ENCODE measurements around the gene TBC1D2.

The TBC1D2 gene

GRCh38 chr9:98206754-98207153 lies 48.7 kb downstream of the TBC1D2 start:
- ATAC-seq (ENCODE audit: insufficient read depth, low read depth) (no peak), DNase-seq (no peak)
- no peak for TF ChIP-seq EZH2 (IDR thresholded peaks at IDR 0.05; ENCODE audit: borderline replicate concordance, low read depth, low read length, severe bottlenecking)
- Histone ChIP-seq H3K9me3 (ENCODE audit: insufficient read depth, low read length, severe bottlenecking) (no peaks in the 10 kb centered on the region), H3K4me1 (ENCODE audit: insufficient read depth, low read length) (peaks cover 6% of the 10 kb centered on the region), H3K27me3 (ENCODE audit: insufficient read depth, low read length, poor library complexity) (no peaks in the 10 kb centered on the region), H3K27ac (ENCODE audit: low read length) (no peak overlapping the region), H3K79me2 (ENCODE audit: insufficient read depth, low read length) (no peaks in the 10 kb centered on the region), H2AFZ (ENCODE audit: low read depth, low read length) (no peak overlapping the region), H3K4me2 (ENCODE audit: insufficient read depth, low read length) (no peak overlapping the region), H3K9ac (ENCODE audit: low read depth, low read length) (no peak overlapping the region), H4K20me1 (ENCODE audit: insufficient read depth, low read length) (no peaks in the 10 kb centered on the region), H3K4me3 (ENCODE audit: low read depth in 1 of 2, low read length in 2 of 2) (no peak overlapping the region), H3K36me3 (ENCODE audit: insufficient read depth, low read length) (no peaks in the 10 kb centered on the region)

- no peaks in the 10 kb centered on the region for H3K36me3 ChIP-seq (ENCODE audit: insufficient read depth, low read length)
- no peak overlapping the region for H3K4me2 ChIP-seq (ENCODE audit: insufficient read depth, low read length)
- TF ChIP-seq EZH2 (IDR thresholded peaks at IDR 0.05; ENCODE audit: borderline replicate concordance, low read depth, low read length, severe bottlenecking): no peak
- TF ChIP-seq CTCF (IDR thresholded peaks at IDR 0.05; ENCODE audit: borderline replicate concordance, extremely low read depth, low read length, poor library complexity, severe bottlenecking): no peak
- no peaks in the 10 kb centered on the region for H3K79me2 ChIP-seq (ENCODE audit: insufficient read depth, low read length)
- DNase-seq: no peak
- no peaks in the 10 kb centered on the region for H3K27me3 ChIP-seq (ENCODE audit: insufficient read depth, low read length, poor library complexity)
- no peaks in the 10 kb centered on the region for H4K20me1 ChIP-seq (ENCODE audit: insufficient read depth, low read length)
- H3K27ac ChIP-seq (ENCODE audit: low read length): no peak overlapping the region
- H3K9ac ChIP-seq (ENCODE audit: low read depth, low read length): no peak overlapping the region
- no peak for ATAC-seq (ENCODE audit: insufficient read depth, low read depth)
- H2AFZ ChIP-seq (ENCODE audit: low read depth, low read length): no peak overlapping the region
- H3K4me3 ChIP-seq (ENCODE audit: low read depth in 1 of 2, low read length in 2 of 2): no peak overlapping the region
- H3K9me3 ChIP-seq (ENCODE audit: insufficient read depth, low read length, severe bottlenecking): no peaks in the 10 kb centered on the region
- H3K4me1 ChIP-seq (ENCODE audit: insufficient read depth, low read length): peaks cover 6% of the 10 kb centered on the region
Observed at GRCh38 chr9:98204692-98205091, 50.8 kb downstream of the TBC1D2 start.

GRCh38 chr9:98203153-98203552 lies 52.3 kb downstream of the TBC1D2 start:
- no peak overlapping the region for H3K9ac ChIP-seq (ENCODE audit: low read depth, low read length)
- no peak for TF ChIP-seq CTCF (IDR thresholded peaks at IDR 0.05; ENCODE audit: borderline replicate concordance, extremely low read depth, low read length, poor library complexity, severe bottlenecking)
- no peak for TF ChIP-seq EZH2 (IDR thresholded peaks at IDR 0.05; ENCODE audit: borderline replicate concordance, low read depth, low read length, severe bottlenecking)

GRCh38 chr9:98202252-98202651 lies 53.2 kb downstream of the TBC1D2 start:
- ATAC-seq (ENCODE audit: insufficient read depth, low read depth) (no peak), DNase-seq (no peak)
- no peak overlapping the region for H2AFZ ChIP-seq (ENCODE audit: low read depth, low read length)
- no peaks in the 10 kb centered on the region for H3K36me3 ChIP-seq (ENCODE audit: insufficient read depth, low read length)
- no peak overlapping the region for H3K9ac ChIP-seq (ENCODE audit: low read depth, low read length)
- H4K20me1 ChIP-seq (ENCODE audit: insufficient read depth, low read length): no peaks in the 10 kb centered on the region
- no peak for TF ChIP-seq CTCF (IDR thresholded peaks at IDR 0.05; ENCODE audit: borderline replicate concordance, extremely low read depth, low read length, poor library complexity, severe bottlenecking)
- TF ChIP-seq EZH2 (IDR thresholded peaks at IDR 0.05; ENCODE audit: borderline replicate concordance, low read depth, low read length, severe bottlenecking): no peak
- no peak overlapping the region for H3K27ac ChIP-seq (ENCODE audit: low read length)
- H3K79me2 ChIP-seq (ENCODE audit: insufficient read depth, low read length): no peaks in the 10 kb centered on the region
- no peaks in the 10 kb centered on the region for H3K27me3 ChIP-seq (ENCODE audit: insufficient read depth, low read length, poor library complexity)
- H3K4me2 ChIP-seq (ENCODE audit: insufficient read depth, low read length): no peak overlapping the region
- H3K4me1 ChIP-seq (ENCODE audit: insufficient read depth, low read length): peaks cover 6% of the 10 kb centered on the region
- H3K4me3 ChIP-seq (ENCODE audit: low read depth in 1 of 2, low read length in 2 of 2): no peak overlapping the region
- no peaks in the 10 kb centered on the region for H3K9me3 ChIP-seq (ENCODE audit: insufficient read depth, low read length, severe bottlenecking)

More at GRCh38 chr9:98203153-98203552, 52.3 kb downstream of the TBC1D2 start:
- H3K4me3 ChIP-seq (ENCODE audit: low read depth in 1 of 2, low read length in 2 of 2): no peak overlapping the region
- no peaks in the 10 kb centered on the region for H3K79me2 ChIP-seq (ENCODE audit: insufficient read depth, low read length)
- no peak overlapping the region for H3K4me2 ChIP-seq (ENCODE audit: insufficient read depth, low read length)
- H3K27ac ChIP-seq (ENCODE audit: low read length): no peak overlapping the region
- DNase-seq (no peak), ATAC-seq (ENCODE audit: insufficient read depth, low read depth) (no peak)
- no peaks in the 10 kb centered on the region for H3K9me3 ChIP-seq (ENCODE audit: insufficient read depth, low read length, severe bottlenecking)
- H3K27me3 ChIP-seq (ENCODE audit: insufficient read depth, low read length, poor library complexity): no peaks in the 10 kb centered on the region
- no peaks in the 10 kb centered on the region for H3K36me3 ChIP-seq (ENCODE audit: insufficient read depth, low read length)
- H2AFZ ChIP-seq (ENCODE audit: low read depth, low read length): no peak overlapping the region
- no peaks in the 10 kb centered on the region for H4K20me1 ChIP-seq (ENCODE audit: insufficient read depth, low read length)
- peaks cover 6% of the 10 kb centered on the region for H3K4me1 ChIP-seq (ENCODE audit: insufficient read depth, low read length)
